ENCODE data around the gene GLG1.

The GLG1 gene

DNA sequence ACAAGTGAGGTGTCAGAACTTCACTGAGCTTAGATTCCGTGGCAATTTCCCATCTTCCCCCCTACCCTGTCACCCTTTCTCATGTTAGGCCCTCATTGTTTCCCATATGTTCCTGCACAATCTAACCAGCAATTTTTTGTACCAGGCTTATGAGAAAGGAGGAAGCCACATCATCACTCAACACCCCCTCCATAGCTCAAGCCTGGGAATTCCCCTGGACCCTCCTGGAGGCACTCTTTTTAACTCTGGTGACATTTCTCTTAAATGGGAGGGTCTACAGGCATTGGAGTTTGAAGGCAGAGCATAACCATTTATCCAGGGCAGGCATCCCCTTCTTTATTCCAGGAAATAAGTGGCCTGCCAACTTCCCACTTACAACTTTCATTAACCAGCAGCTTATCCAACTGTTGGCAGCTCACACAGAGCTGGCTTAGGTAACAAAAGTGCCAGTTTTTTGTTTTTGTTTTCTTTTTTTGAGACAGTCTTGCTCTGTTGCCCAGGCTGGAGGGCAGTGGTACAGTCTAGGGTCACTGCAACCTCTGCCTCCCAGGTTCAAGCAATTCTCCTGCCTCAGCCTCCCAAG, 10.4 kb upstream of the GLG1 start:
- H3K27me3 ChIP-seq (ENCODE audit: insufficient read depth, poor library complexity, severe bottlenecking), result no peaks in the 10 kb centered on the region
- H3K27ac ChIP-seq (replicated peaks), result no peak overlapping the region
- no peak overlapping the region for H3K4me3 ChIP-seq (replicated peaks; ENCODE audit: insufficient read depth, low read length)
- no peak for DNase-seq (ENCODE audit: low read depth in 1 of 2, low spot score in 1 of 2)
- TF ChIP-seq, protein P1, sequence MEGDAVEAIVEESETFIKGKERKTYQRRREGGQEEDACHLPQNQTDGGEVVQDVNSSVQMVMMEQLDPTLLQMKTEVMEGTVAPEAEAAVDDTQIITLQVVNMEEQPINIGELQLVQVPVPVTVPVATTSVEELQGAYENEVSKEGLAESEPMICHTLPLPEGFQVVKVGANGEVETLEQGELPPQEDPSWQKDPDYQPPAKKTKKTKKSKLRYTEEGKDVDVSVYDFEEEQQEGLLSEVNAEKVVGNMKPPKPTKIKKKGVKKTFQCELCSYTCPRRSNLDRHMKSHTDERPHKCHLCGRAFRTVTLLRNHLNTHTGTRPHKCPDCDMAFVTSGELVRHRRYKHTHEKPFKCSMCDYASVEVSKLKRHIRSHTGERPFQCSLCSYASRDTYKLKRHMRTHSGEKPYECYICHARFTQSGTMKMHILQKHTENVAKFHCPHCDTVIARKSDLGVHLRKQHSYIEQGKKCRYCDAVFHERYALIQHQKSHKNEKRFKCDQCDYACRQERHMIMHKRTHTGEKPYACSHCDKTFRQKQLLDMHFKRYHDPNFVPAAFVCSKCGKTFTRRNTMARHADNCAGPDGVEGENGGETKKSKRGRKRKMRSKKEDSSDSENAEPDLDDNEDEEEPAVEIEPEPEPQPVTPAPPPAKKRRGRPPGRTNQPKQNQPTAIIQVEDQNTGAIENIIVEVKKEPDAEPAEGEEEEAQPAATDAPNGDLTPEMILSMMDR (IDR thresholded peaks at IDR 0.05; ENCODE audit: insufficient read depth, low read length), result no peak
- TF ChIP-seq, protein P2, sequence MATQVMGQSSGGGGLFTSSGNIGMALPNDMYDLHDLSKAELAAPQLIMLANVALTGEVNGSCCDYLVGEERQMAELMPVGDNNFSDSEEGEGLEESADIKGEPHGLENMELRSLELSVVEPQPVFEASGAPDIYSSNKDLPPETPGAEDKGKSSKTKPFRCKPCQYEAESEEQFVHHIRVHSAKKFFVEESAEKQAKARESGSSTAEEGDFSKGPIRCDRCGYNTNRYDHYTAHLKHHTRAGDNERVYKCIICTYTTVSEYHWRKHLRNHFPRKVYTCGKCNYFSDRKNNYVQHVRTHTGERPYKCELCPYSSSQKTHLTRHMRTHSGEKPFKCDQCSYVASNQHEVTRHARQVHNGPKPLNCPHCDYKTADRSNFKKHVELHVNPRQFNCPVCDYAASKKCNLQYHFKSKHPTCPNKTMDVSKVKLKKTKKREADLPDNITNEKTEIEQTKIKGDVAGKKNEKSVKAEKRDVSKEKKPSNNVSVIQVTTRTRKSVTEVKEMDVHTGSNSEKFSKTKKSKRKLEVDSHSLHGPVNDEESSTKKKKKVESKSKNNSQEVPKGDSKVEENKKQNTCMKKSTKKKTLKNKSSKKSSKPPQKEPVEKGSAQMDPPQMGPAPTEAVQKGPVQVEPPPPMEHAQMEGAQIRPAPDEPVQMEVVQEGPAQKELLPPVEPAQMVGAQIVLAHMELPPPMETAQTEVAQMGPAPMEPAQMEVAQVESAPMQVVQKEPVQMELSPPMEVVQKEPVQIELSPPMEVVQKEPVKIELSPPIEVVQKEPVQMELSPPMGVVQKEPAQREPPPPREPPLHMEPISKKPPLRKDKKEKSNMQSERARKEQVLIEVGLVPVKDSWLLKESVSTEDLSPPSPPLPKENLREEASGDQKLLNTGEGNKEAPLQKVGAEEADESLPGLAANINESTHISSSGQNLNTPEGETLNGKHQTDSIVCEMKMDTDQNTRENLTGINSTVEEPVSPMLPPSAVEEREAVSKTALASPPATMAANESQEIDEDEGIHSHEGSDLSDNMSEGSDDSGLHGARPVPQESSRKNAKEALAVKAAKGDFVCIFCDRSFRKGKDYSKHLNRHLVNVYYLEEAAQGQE (IDR thresholded peaks at IDR 0.05; ENCODE audit: insufficient replicate concordance, low read depth), result no peak
- TF ChIP-seq POLR2AphosphoS5 (IDR thresholded peaks at IDR 0.05; ENCODE audit: low read depth), result no peak
- no peak for TF ChIP-seq GABPA (IDR thresholded peaks at IDR 0.05; ENCODE audit: low read depth)
- TF ChIP-seq SPI1 (IDR thresholded peaks at IDR 0.05; ENCODE audit: borderline replicate concordance, low read depth), result no peak

DNA sequence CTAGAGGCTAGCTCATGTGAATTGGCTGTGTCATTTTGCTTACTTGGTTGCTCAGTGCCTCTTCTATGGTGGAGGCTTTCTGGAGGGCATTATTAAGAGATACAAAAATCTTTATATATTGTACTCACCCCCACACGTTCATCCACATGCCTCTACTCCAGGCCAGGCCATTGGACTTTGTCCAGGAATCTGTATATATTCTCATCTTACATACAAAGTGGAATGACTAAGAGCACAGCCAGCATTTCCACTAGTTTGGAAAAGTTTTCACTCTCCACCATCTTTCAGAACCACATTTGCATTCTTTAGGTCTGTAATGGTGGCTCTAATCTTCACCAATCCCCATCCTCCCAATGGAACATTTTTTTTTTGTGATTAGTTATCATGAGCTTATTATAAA, 4.8 kb upstream of the GLG1 start:
- TF ChIP-seq GABPA (IDR thresholded peaks at IDR 0.05; ENCODE audit: low read depth) (no peak), POLR2AphosphoS5 (IDR thresholded peaks at IDR 0.05; ENCODE audit: low read depth) (no peak), SPI1 (IDR thresholded peaks at IDR 0.05; ENCODE audit: borderline replicate concordance, low read depth) (no peak)
- TF ChIP-seq, protein P2 (IDR thresholded peaks at IDR 0.05; ENCODE audit: insufficient replicate concordance, low read depth), result no peak
- TF ChIP-seq, protein P1 (IDR thresholded peaks at IDR 0.05; ENCODE audit: insufficient read depth, low read length), result no peak
- DNase-seq (ENCODE audit: low read depth in 1 of 2, low spot score in 1 of 2), result no peak
- no peak overlapping the region for H3K27ac ChIP-seq (replicated peaks)

DNA sequence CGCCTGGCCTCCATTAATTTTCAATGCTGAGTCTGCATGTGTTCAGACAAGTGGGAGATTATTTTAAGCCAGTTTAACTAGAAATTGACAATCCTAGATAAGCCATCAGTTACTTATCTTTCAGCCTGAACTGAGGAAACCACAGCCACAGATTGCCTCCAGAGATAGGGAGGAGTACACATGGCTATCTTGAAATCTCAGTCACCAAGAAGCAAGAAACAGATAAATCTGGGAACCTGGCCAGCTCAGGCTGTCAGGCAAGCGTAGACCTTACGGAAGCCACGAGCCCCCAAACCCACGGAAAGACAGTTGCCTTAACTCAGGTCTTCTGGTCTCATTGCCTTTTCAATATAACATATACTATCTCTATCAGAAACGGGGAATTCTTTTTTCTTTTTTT, 2.0 kb upstream of the GLG1 start:
- peak in 1 of 2 experiments; percentile 50 for DNase-seq (ENCODE audit: low read depth in 1 of 2, low spot score in 1 of 2)
- TF ChIP-seq, protein P1 (IDR thresholded peaks at IDR 0.05; ENCODE audit: insufficient read depth, low read length), result no peak
- TF ChIP-seq POLR2AphosphoS5 (IDR thresholded peaks at IDR 0.05; ENCODE audit: low read depth) (peak; percentile 94), SPI1 (IDR thresholded peaks at IDR 0.05; ENCODE audit: borderline replicate concordance, low read depth) (no peak)
- Histone ChIP-seq H3K4me3 (replicated peaks; ENCODE audit: insufficient read depth, low read length) (no peak overlapping the region), H3K27ac (replicated peaks) (no peak overlapping the region), H3K27me3 (ENCODE audit: insufficient read depth, poor library complexity, severe bottlenecking) (no peaks in the 10 kb centered on the region)

More for the DNA sequence above, 4.8 kb upstream of the GLG1 start:
- no peaks in the 10 kb centered on the region for H3K27me3 ChIP-seq (ENCODE audit: insufficient read depth, poor library complexity, severe bottlenecking)
- H3K4me3 ChIP-seq (replicated peaks; ENCODE audit: insufficient read depth, low read length), result no peak overlapping the region

DNA sequence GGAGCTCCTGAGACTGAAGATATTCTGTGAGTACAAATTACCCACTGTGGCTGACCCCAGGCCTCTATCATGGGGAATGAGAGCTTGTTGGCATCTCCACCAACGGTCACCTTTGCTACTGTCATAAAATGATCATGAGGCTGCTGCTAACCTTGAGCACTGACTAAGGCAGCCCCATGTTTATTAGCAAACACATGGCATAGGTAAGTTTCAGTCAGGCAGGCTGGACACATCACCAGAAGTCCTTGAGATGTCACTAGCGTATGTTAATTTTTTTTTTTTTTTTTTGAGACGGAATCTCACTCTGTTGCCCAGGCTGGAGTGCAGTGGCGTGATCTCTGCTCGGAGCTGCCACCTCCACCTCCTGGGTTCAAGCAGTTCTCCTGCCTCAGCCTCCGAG, 1.5 kb upstream of the GLG1 start:
- TF ChIP-seq POLR2AphosphoS5 (IDR thresholded peaks at IDR 0.05; ENCODE audit: low read depth), result no peak
- TF ChIP-seq, protein P2 (IDR thresholded peaks at IDR 0.05; ENCODE audit: insufficient replicate concordance, low read depth), result no peak
- no peak for TF ChIP-seq SPI1 (IDR thresholded peaks at IDR 0.05; ENCODE audit: borderline replicate concordance, low read depth)
- no peak for TF ChIP-seq GABPA (IDR thresholded peaks at IDR 0.05; ENCODE audit: low read depth)
- TF ChIP-seq, protein P1 (IDR thresholded peaks at IDR 0.05; ENCODE audit: insufficient read depth, low read length), result no peak
- Histone ChIP-seq H3K4me3 (replicated peaks; ENCODE audit: insufficient read depth, low read length) (no peak overlapping the region), H3K27ac (replicated peaks) (no peak overlapping the region), H3K27me3 (ENCODE audit: insufficient read depth, poor library complexity, severe bottlenecking) (no peaks in the 10 kb centered on the region)
- DNase-seq (ENCODE audit: low read depth in 1 of 2, low spot score in 1 of 2), result no peak
